Measurements from ENCODE around the gene CFAP53. TPM values are rescaled to one million over a fixed set of nuclear protein-coding genes. Genes with fewer than 3 reads are reported as not detected.
A peak's percentile ranks its signal among the peaks of the same experiment; 100 is the strongest.

Gene CFAP53
- polyA plus RNA-seq, 1 donor from 2014 or later = 0.64 TPM

DNA sequence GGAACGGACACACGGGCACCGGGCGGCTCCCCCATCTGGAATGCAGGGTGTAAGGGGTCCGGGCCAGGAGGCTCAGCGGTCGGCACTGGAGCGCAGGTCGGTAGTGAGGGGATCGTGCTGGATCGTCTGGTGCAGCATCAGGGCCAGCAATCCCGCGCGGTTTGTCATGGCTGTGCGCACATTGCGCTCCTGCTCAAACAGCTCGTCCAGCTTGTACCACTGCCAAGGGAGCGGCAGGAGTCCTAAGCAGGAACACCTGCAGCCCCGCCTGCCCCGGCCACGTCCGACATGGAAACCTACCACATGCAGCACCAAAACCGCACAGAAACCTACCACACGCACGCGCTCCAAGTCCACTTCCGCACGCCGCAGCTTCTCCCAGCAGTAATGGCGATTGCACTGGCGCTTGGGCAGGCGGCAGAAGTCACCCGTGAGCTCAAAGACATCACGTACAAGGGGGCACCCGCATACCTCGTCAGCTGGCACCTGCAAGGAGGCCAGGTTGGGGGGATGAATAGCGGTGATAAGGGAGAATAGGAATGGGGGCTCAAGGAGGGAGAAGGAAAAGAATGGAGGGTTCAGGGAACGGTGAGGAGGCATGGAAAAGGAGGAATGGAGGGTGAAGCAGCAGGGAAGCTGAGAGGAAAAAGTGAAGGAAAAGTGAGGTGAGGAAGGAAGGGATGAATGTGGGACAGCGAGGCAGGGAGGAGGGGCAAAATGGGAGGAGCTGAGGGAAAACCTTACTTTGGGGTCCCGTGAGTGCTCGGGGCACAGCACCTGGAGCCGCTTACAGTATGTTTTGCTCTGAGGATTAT lies 16.4 kb upstream of the CFAP53 start:
- no peak for TF ChIP-seq SMC3 (conservative IDR thresholded peaks at IDR 0.05; ENCODE audit: poor library complexity)
- TF ChIP-seq RAD21 (conservative IDR thresholded peaks at IDR 0.05) = no peak
- TF ChIP-seq, protein P1, sequence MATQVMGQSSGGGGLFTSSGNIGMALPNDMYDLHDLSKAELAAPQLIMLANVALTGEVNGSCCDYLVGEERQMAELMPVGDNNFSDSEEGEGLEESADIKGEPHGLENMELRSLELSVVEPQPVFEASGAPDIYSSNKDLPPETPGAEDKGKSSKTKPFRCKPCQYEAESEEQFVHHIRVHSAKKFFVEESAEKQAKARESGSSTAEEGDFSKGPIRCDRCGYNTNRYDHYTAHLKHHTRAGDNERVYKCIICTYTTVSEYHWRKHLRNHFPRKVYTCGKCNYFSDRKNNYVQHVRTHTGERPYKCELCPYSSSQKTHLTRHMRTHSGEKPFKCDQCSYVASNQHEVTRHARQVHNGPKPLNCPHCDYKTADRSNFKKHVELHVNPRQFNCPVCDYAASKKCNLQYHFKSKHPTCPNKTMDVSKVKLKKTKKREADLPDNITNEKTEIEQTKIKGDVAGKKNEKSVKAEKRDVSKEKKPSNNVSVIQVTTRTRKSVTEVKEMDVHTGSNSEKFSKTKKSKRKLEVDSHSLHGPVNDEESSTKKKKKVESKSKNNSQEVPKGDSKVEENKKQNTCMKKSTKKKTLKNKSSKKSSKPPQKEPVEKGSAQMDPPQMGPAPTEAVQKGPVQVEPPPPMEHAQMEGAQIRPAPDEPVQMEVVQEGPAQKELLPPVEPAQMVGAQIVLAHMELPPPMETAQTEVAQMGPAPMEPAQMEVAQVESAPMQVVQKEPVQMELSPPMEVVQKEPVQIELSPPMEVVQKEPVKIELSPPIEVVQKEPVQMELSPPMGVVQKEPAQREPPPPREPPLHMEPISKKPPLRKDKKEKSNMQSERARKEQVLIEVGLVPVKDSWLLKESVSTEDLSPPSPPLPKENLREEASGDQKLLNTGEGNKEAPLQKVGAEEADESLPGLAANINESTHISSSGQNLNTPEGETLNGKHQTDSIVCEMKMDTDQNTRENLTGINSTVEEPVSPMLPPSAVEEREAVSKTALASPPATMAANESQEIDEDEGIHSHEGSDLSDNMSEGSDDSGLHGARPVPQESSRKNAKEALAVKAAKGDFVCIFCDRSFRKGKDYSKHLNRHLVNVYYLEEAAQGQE (IDR thresholded peaks at IDR 0.05; ENCODE audit: borderline replicate concordance) = no peak
- TF ChIP-seq MXI1 (conservative IDR thresholded peaks at IDR 0.05; ENCODE audit: poor library complexity, severe bottlenecking) = no peak
- no peak for TF ChIP-seq EP300 (conservative IDR thresholded peaks at IDR 0.05; ENCODE audit: poor library complexity, severe bottlenecking)
- TF ChIP-seq EZH2 (IDR thresholded peaks at IDR 0.05; ENCODE audit: borderline replicate concordance, insufficient read depth, low read length, poor library complexity, severe bottlenecking) = no peak
- TF ChIP-seq POLR2AphosphoS5 (IDR thresholded peaks at IDR 0.05) = no peak
- TF ChIP-seq TAF1 (IDR thresholded peaks at IDR 0.05; ENCODE audit: low read depth) = no peak
- TF ChIP-seq, protein P2, sequence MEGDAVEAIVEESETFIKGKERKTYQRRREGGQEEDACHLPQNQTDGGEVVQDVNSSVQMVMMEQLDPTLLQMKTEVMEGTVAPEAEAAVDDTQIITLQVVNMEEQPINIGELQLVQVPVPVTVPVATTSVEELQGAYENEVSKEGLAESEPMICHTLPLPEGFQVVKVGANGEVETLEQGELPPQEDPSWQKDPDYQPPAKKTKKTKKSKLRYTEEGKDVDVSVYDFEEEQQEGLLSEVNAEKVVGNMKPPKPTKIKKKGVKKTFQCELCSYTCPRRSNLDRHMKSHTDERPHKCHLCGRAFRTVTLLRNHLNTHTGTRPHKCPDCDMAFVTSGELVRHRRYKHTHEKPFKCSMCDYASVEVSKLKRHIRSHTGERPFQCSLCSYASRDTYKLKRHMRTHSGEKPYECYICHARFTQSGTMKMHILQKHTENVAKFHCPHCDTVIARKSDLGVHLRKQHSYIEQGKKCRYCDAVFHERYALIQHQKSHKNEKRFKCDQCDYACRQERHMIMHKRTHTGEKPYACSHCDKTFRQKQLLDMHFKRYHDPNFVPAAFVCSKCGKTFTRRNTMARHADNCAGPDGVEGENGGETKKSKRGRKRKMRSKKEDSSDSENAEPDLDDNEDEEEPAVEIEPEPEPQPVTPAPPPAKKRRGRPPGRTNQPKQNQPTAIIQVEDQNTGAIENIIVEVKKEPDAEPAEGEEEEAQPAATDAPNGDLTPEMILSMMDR (IDR thresholded peaks at IDR 0.05; ENCODE audit: poor library complexity, severe bottlenecking) = no peak
- no peak overlapping the region for H3K9ac ChIP-seq (ENCODE audit: low read length)
- no peak overlapping the region for H3K27ac ChIP-seq (ENCODE audit: low read length)
- H3K9me2 ChIP-seq (ENCODE audit: insufficient read depth, low read length) = no peaks in the 10 kb centered on the region
- no peaks in the 10 kb centered on the region for H4K20me1 ChIP-seq (ENCODE audit: insufficient read depth)
- no peak overlapping the region for H2AFZ ChIP-seq (ENCODE audit: low read depth, low read length)
- H3F3A ChIP-seq (ENCODE audit: insufficient read depth, low read length, poor library complexity, severe bottlenecking) = no peaks in the 10 kb centered on the region
- no peaks in the 10 kb centered on the region for H3K27me3 ChIP-seq (ENCODE audit: insufficient read depth, low read depth, low read length)
- no peaks in the 10 kb centered on the region for H3K36me3 ChIP-seq (ENCODE audit: insufficient read depth, low read length)
- H3K4me2 ChIP-seq (ENCODE audit: low read length) = no peak overlapping the region
- no peaks in the 10 kb centered on the region for H3K9me3 ChIP-seq (ENCODE audit: low read length)
- H3K79me2 ChIP-seq (replicated peaks; ENCODE audit: insufficient read depth, low read length) = peaks cover 26% of the 10 kb centered on the region
- peak overlapping the region; percentile 82 for H3K4me3 ChIP-seq (ENCODE audit: low read length)

DNA sequence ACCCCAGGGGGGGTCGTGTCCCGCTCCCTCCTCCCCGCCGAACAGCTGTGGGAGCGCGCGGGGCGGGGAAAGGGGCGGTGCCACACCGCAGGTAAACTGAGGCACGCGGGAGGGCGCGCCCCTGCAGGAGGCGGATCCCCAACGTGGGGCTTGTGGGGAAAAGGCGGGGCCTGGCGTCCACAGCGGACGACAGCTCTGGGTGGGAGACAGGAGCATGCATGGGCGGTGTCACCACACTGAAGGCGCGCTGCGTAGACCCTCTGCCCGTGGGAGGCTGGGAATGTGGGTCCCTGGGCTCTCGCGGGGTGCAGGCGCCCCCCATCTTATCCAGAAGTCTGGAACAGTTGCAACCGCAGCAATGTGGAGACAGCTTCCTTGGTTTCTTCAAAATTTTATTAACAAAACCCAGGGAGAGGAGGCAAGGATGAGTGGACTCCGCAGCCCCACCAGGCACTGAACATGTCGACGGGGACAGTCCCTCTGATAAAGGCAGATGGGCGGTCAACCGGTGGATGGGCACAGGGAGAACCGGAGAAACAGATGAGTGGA lies 15.8 kb upstream of the CFAP53 start:
- Histone ChIP-seq H3K9me2 (ENCODE audit: insufficient read depth, low read length) (no peaks in the 10 kb centered on the region), H4K20me1 (ENCODE audit: insufficient read depth) (no peaks in the 10 kb centered on the region), H3K79me2 (replicated peaks; ENCODE audit: insufficient read depth, low read length) (peaks cover 26% of the 10 kb centered on the region), H3K27ac (ENCODE audit: low read length) (peak overlapping the region; percentile 95), H3K9me3 (ENCODE audit: low read length) (no peaks in the 10 kb centered on the region), H3K9ac (ENCODE audit: low read length) (peak overlapping the region; percentile 90), H3K36me3 (ENCODE audit: insufficient read depth, low read length) (no peaks in the 10 kb centered on the region), H3K4me2 (ENCODE audit: low read length) (peak overlapping the region; percentile 95), H2AFZ (ENCODE audit: low read depth, low read length) (peak overlapping the region; percentile 90), H3K4me3 (ENCODE audit: low read length) (peak overlapping the region; percentile 82), H3K27me3 (ENCODE audit: insufficient read depth, low read depth, low read length) (no peaks in the 10 kb centered on the region), H3F3A (ENCODE audit: insufficient read depth, low read length, poor library complexity, severe bottlenecking) (no peaks in the 10 kb centered on the region)
- TF ChIP-seq, protein P2 (IDR thresholded peaks at IDR 0.05; ENCODE audit: poor library complexity, severe bottlenecking) = no peak
- TF ChIP-seq EZH2 (IDR thresholded peaks at IDR 0.05; ENCODE audit: borderline replicate concordance, insufficient read depth, low read length, poor library complexity, severe bottlenecking) = no peak
- TF ChIP-seq RAD21 (conservative IDR thresholded peaks at IDR 0.05) = no peak
- TF ChIP-seq MXI1 (conservative IDR thresholded peaks at IDR 0.05; ENCODE audit: poor library complexity, severe bottlenecking) = no peak
- TF ChIP-seq TAF1 (IDR thresholded peaks at IDR 0.05; ENCODE audit: low read depth) = no peak
- TF ChIP-seq, protein P1 (IDR thresholded peaks at IDR 0.05; ENCODE audit: borderline replicate concordance) = no peak
- TF ChIP-seq EP300 (conservative IDR thresholded peaks at IDR 0.05; ENCODE audit: poor library complexity, severe bottlenecking) = no peak
- TF ChIP-seq POLR2AphosphoS5 (IDR thresholded peaks at IDR 0.05) = no peak
- no peak for TF ChIP-seq SMC3 (conservative IDR thresholded peaks at IDR 0.05; ENCODE audit: poor library complexity)
